Cardiac fibroblast (primary cell): Measurements from ENCODE around the gene NT5DC1.

ENCODE experiments used
- DNase-seq, 2 donors: peaks; one replicate each; pipeline versions ENCODE4 v3.0.0 to v3.0.0-alpha.2; 2010; ENCODE audit warnings: low read depth in 2 of 2
- H3K4me3 ChIP-seq, 2 donors: replicated peaks in 1 of 2; 1 replicate in 1 of 2; 2 replicates in 1 of 2; pipeline ENCODE4 v1.5.1; 2011; ENCODE audit warnings: low read depth in 2 of 2, low read length in 2 of 2, mild to moderate bottlenecking in 2 of 2, moderate library complexity in 1 of 2
- TF ChIP-seq, protein P1 (sequence below): IDR thresholded peaks from one replicate; pipeline ENCODE4 v1.5.1; 2011; ENCODE audit warnings: low read depth, mild to moderate bottlenecking, low read length, inconsistent platforms

The NT5DC1 gene

DNA sequence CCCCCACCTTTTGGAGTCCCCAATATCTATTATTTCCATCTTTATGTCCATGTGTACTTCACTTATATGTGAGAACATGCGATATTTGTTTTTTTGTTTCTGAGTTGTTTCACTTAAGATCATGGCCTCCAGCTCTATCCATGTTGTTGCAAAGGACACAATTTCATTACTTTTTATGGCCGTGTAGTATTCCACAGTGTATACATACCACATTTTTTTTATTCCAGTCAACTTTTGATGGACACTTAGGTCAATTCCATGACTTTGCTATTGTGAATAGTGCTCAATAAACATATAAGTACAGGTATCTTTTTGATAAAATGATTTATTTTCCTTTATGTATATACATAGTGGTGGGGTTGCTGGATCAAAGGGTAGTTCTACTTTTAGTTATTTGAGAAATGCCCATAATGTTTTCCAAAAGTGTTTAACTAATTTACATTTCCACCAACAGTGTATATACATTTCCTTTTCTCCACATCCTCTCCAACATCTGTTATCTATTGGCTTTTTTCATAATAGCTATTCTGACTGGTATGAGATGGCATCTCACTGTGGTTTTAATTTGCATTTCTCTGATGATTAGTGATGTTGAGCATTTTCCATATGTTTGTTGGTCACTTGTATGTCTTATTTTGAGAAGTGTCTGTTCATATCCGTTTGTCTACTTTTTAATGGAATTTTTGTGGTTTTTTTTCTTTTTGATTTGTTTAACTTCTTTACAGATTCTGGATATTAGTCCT is 59.3 kb downstream of the NT5DC1 start:
- no peak overlapping the region for H3K4me3 ChIP-seq
- TF ChIP-seq, protein P1, sequence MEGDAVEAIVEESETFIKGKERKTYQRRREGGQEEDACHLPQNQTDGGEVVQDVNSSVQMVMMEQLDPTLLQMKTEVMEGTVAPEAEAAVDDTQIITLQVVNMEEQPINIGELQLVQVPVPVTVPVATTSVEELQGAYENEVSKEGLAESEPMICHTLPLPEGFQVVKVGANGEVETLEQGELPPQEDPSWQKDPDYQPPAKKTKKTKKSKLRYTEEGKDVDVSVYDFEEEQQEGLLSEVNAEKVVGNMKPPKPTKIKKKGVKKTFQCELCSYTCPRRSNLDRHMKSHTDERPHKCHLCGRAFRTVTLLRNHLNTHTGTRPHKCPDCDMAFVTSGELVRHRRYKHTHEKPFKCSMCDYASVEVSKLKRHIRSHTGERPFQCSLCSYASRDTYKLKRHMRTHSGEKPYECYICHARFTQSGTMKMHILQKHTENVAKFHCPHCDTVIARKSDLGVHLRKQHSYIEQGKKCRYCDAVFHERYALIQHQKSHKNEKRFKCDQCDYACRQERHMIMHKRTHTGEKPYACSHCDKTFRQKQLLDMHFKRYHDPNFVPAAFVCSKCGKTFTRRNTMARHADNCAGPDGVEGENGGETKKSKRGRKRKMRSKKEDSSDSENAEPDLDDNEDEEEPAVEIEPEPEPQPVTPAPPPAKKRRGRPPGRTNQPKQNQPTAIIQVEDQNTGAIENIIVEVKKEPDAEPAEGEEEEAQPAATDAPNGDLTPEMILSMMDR, result no peak
- DNase-seq, result peak in 1 of 2 donors; percentile 52

- no peak overlapping the region for H3K4me3 ChIP-seq
- TF ChIP-seq, protein P1, result no peak
- DNase-seq, result no peak
These were observed 64.9 kb downstream of the NT5DC1 start for GRCh38 chr6:116165596-116165995.

- TF ChIP-seq, protein P1, result no peak
- H3K4me3 ChIP-seq, result no peak overlapping the region
- peak in 1 of 2 donors; percentile 51 for DNase-seq
These were observed 65.7 kb downstream of the NT5DC1 start for GRCh38 chr6:116166369-116166768.

GRCh38 chr6:116168148-116168547 is 67.5 kb downstream of the NT5DC1 start:
- H3K4me3 ChIP-seq, result no peak overlapping the region
- TF ChIP-seq, protein P1, result no peak
- DNase-seq, result no peak

- DNase-seq, result no peak
- no peak overlapping the region for H3K4me3 ChIP-seq
- TF ChIP-seq, protein P1, result no peak
These were observed 69.2 kb downstream of the NT5DC1 start for GRCh38 chr6:116169880-116170279.

- TF ChIP-seq, protein P1, result no peak
- no peak for DNase-seq
- H3K4me3 ChIP-seq, result no peak overlapping the region
These were observed 69.9 kb downstream of the NT5DC1 start for GRCh38 chr6:116170358-116171057.
